ENCODE results near the gene MYO3A. TPM values are rescaled to one million over a fixed set of nuclear protein-coding genes. Genes with fewer than 3 reads are reported as not detected.
"Not testable (repeated sequence)": the region's sequence is repeated elsewhere in the genome, so short reads cannot be mapped to it uniquely, and the experiment has no call there.

Gene MYO3A
- total and polyA plus RNA-seq, 2 donors (not counting 1 experiment from before 2014, with no cell fraction given) = 0.27 to 1.4 TPM

DNA sequence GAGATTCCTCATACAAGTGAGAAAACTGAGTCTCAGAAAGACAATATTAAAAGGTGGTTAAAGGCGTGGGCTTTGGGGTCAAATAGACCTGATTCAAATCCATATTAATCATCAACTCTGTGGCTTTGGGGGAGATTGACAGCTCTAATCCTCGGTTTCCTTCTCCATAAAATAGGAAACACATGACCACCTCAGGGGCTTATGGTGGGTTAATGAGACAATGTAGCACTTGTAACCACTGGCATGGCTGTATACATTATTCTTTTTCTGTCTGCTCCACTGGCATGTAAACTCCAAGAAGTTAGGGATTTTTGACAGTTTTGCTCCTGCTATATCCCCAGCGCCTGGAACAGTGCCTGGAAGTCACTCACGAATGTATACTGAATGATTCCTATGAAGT lies 161.8 kb downstream of the MYO3A start:
- Histone ChIP-seq H3K4me2 (replicated peaks; ENCODE audit: low read depth, low read length, poor library complexity, severe bottlenecking) (no peak overlapping the region), H3K9me3 (ENCODE audit: control extremely low read depth in 1 of 3, control insufficient read depth in 2 of 3, insufficient read depth in 1 of 3, low read length in 2 of 3) (peaks cover 0 to 1% (median 0%) of the 10 kb centered on the region in 3 donors), H3K27ac (ENCODE audit: low read length in 2 of 2) (no peak overlapping the region), H3K9ac (ENCODE audit: low read length) (no peak overlapping the region), H3K27me3 (replicated peaks in 1 of 4; ENCODE audit: control extremely low read depth in 1 of 4, control insufficient read depth in 3 of 4, insufficient read depth in 4 of 4, low read length in 3 of 4) (no peaks in the 10 kb centered on the region), H3K4me3 (ENCODE audit: control extremely low read depth in 1 of 5, extremely low read depth in 1 of 5, insufficient read depth in 1 of 5, low read depth in 2 of 5, low read length in 4 of 5) (no peak overlapping the region), H3K36me3 (replicated peaks in 1 of 2; ENCODE audit: control extremely low read depth in 1 of 2, control insufficient read depth in 1 of 2, extremely low read depth in 1 of 2, insufficient read depth in 2 of 2, low read length in 1 of 2) (no peaks in the 10 kb centered on the region), H2AFZ (ENCODE audit: insufficient read depth, low read depth, low read length, poor library complexity, severe bottlenecking) (no peak overlapping the region), H3K79me2 (ENCODE audit: control insufficient read depth, insufficient read depth, low read length) (no peaks in the 10 kb centered on the region), H3K4me1 (ENCODE audit: control insufficient read depth in 2 of 2, insufficient read depth in 2 of 2, low read length in 2 of 2) (no peaks in the 10 kb centered on the region), H4K20me1 (ENCODE audit: control insufficient read depth, insufficient read depth, low read length, poor library complexity, severe bottlenecking) (no peaks in the 10 kb centered on the region)
- no peak for TF ChIP-seq EZH2 (IDR thresholded peaks at IDR 0.05; ENCODE audit: borderline replicate concordance, insufficient read depth, low read depth, low read length, poor library complexity, severe bottlenecking)
- TF ChIP-seq, protein P1, sequence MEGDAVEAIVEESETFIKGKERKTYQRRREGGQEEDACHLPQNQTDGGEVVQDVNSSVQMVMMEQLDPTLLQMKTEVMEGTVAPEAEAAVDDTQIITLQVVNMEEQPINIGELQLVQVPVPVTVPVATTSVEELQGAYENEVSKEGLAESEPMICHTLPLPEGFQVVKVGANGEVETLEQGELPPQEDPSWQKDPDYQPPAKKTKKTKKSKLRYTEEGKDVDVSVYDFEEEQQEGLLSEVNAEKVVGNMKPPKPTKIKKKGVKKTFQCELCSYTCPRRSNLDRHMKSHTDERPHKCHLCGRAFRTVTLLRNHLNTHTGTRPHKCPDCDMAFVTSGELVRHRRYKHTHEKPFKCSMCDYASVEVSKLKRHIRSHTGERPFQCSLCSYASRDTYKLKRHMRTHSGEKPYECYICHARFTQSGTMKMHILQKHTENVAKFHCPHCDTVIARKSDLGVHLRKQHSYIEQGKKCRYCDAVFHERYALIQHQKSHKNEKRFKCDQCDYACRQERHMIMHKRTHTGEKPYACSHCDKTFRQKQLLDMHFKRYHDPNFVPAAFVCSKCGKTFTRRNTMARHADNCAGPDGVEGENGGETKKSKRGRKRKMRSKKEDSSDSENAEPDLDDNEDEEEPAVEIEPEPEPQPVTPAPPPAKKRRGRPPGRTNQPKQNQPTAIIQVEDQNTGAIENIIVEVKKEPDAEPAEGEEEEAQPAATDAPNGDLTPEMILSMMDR (IDR thresholded peaks at IDR 0.05) = no peak
- no peaks in the 10 kb centered on the region for H3K27me3 Mint-ChIP-seq
- H3K9me3 Mint-ChIP-seq (ENCODE audit: insufficient read depth) = peaks cover 5% of the 10 kb centered on the region
- no peaks in the 10 kb centered on the region for H3K4me1 Mint-ChIP-seq
- intact Hi-C loops (cut with micrococcal nuclease) = no loop called here
- no peak overlapping the region for H3K4me3 Mint-ChIP-seq
- ChIA-PET CTCF (no interaction called here), POLR2A (no interaction called here)
- no peak for ATAC-seq (ENCODE audit: low read depth)
- no peak overlapping the region for H3K27ac Mint-ChIP-seq
- no CpG with 5 or more reads among the region's 4 CpGs for WGBS (ENCODE audit: insufficient coverage)
- DNase-seq = no peak

DNA sequence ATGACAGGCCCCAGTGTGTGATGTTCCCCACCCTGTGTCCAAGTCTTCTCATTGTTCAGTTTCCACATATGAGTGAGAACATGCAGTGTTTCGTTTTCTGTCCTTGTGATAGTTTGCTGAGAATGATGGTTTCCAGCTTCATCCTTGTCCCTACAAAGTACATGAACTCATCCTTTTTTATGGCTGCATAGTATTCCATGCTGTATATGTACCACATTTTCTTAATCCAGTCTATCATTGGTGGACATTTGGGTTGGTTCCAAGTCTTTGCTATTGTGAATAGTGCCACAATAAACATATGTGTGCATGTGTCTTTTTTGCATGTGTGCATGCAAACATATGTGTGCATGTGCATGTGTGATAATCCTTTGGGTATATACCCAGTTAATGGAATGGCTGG lies 163.5 kb downstream of the MYO3A start:
- H3K4me1 ChIP-seq (ENCODE audit: control insufficient read depth in 2 of 2, insufficient read depth in 2 of 2, low read length in 2 of 2); CTCF ChIA-PET; H3K27me3 Mint-ChIP-seq; H3K4me3 ChIP-seq (ENCODE audit: control extremely low read depth in 1 of 5, extremely low read depth in 1 of 5, insufficient read depth in 1 of 5, low read depth in 2 of 5, low read length in 4 of 5); POLR2A ChIA-PET; H3K27ac ChIP-seq (ENCODE audit: low read length in 2 of 2); H3K9me3 Mint-ChIP-seq (ENCODE audit: insufficient read depth); H3K9ac ChIP-seq (ENCODE audit: low read length); H3K4me3 Mint-ChIP-seq; H3K27ac Mint-ChIP-seq; H3K9me3 ChIP-seq (ENCODE audit: control extremely low read depth in 1 of 3, control insufficient read depth in 2 of 3, insufficient read depth in 1 of 3, low read length in 2 of 3); H3K79me2 ChIP-seq (ENCODE audit: control insufficient read depth, insufficient read depth, low read length); H3K4me1 Mint-ChIP-seq; H3K4me2 ChIP-seq (replicated peaks; ENCODE audit: low read depth, low read length, poor library complexity, severe bottlenecking); DNase-seq; H3K36me3 ChIP-seq (replicated peaks in 1 of 2; ENCODE audit: control extremely low read depth in 1 of 2, control insufficient read depth in 1 of 2, extremely low read depth in 1 of 2, insufficient read depth in 2 of 2, low read length in 1 of 2); ATAC-seq (ENCODE audit: low read depth); intact Hi-C loops (cut with micrococcal nuclease); H4K20me1 ChIP-seq (ENCODE audit: control insufficient read depth, insufficient read depth, low read length, poor library complexity, severe bottlenecking); H2AFZ ChIP-seq (ENCODE audit: insufficient read depth, low read depth, low read length, poor library complexity, severe bottlenecking); H3K27me3 ChIP-seq (replicated peaks in 1 of 4; ENCODE audit: control extremely low read depth in 1 of 4, control insufficient read depth in 3 of 4, insufficient read depth in 4 of 4, low read length in 3 of 4): not testable (repeated sequence)
- WGBS (ENCODE audit: insufficient coverage) = no CpG with 5 or more reads among the region's 1 CpG

Measured in B cell (primary cell).